Stimulated activated naive CD4-positive, alpha-beta T cell (primary cell): Measurements from ENCODE around the gene MAGI2.
A peak's percentile ranks its signal among the peaks of the same experiment; 100 is the strongest.
"Not testable (repeated sequence)": the region's sequence is repeated elsewhere in the genome, so short reads cannot be mapped to it uniquely, and the experiment has no call there.

Experiments used
- DNase-seq, 6 experiments: peaks; one replicate each; lab custom pipeline; 2025; lab: John Stamatoyannopoulos, UW

The MAGI2 gene

DNA sequence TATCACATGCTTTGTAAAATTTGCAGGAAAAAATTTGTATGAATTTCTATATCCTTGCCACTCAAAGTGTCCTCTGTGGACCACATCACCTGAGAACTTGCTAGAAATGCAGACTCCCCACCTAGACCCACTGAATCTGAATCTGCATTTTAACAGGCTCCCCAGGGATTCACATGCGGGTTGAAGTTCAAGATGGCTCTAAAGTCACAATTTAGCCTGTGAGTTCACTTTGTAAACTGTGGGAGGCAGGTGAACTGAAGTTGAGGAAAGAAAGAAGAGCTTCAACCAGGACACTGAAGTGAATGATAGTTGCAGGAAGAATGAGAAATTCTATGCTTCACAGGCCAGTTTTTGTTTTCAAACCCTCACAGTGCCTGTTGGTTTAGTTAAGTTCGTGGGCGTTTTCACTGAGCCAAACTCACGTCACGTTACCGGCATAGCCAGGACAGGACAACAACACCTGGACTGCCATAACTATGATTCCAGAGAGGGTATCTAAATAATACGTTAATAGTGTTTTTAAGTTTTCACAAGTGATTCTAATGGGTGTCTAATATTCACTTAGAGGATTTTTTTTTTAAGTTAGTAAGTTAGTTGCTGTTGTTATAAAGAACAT, 1414.9 kb downstream of the MAGI2 start:
- no peak for DNase-seq

GRCh38 chr7:78037603-78038002, 1415.9 kb downstream of the MAGI2 start:
- DNase-seq, result no peak

GRCh38 chr7:78033410-78033809, 1420.1 kb downstream of the MAGI2 start:
- no peak for DNase-seq

GRCh38 chr7:78026492-78026891, 1427.0 kb downstream of the MAGI2 start:
- DNase-seq, result no peak

DNA sequence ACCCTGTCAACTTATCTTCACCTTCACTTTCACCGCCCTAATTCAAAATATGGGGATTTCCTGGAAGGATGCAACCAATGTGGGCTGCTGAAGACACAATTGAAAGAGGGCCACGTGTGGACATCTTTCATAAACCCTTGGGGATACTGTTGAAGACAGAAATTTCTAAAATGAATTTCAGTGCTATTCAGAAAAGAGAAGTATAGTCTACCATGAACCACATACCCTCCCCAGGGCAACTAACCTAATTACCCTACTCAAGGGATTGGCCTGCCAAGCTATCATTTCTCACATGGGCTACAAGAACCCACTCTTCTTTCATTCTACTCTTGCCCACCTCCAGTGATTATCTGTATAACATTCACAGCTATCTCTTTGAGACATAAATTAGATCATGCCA, 1428.9 kb downstream of the MAGI2 start:
- DNase-seq, result no peak

DNA sequence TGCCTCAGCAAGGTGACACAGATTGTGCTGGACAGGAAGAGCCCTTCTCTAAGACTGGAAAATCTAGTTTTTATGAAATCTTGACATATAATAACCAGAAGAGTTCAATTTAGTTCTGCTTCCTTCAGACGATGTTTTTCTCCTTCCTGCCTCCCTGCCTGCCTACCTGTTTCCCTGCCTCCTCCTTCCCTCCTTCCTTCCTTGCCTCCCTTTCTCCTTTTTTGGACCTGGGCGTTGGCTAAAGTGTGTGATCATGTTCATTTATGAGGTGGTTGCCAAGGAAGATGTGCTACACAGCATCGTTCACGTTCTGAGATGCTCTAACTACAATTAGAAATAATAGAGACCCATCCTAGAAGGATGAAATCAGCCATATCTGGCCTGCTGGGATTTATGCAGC, 1430.3 kb downstream of the MAGI2 start:
- DNase-seq, result no peak

GRCh38 chr7:78022165-78022564, 1431.3 kb downstream of the MAGI2 start:
- DNase-seq, result no peak

DNA sequence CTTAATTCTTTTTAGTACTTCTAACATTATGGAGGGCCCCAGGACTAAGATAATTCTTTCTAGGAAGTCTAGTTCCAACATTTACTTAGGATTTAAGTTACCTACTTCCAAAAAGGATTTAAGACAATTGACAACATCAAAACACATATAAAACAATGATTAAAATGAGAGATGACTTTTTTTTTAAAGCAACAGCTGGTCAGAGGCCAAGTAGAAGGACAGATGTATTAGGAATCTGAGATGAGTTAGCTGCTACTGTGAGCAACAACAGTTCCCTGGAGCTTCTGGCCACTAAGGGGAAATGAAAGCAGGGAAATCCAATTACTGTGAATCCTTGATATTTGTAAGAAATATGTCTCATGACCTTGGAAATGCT, 1432.6 kb downstream of the MAGI2 start:
- DNase-seq, result no peak

- peak in 3 of 6 experiments; percentile 8 to 29 (median 17) for DNase-seq
These were observed 1433.2 kb downstream of the MAGI2 start for GRCh38 chr7:78020136-78020873.

- peak in 3 of 6 experiments; percentile 14 to 18 (median 15) for DNase-seq
These were observed 1433.9 kb downstream of the MAGI2 start for GRCh38 chr7:78019447-78020135.

GRCh38 chr7:78018641-78019446, 1434.6 kb downstream of the MAGI2 start:
- no peak for DNase-seq

DNA sequence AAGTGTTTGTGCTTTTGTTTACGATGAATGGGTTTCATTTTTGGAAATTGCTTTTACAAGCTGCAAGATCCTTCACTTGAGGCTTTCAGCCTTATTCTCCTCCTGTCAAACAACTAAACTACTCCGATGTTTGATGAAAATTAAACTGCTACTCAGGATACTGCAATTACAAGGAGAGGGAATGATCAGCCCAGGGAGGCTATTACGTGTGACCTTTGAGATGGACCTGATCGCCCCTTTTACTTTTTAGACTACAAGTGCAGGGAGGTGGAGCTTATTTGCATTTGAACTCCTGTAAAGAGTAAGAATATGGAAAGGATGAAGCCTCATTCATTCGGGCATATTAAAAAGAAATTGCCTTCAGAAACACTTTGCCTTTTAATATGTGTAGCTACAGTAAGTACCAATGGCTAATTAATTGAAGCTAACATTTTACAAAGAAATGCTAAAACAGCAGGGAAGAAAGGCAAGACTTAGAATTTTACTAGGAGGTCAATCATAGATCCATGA, 1435.8 kb downstream of the MAGI2 start:
- DNase-seq, result no peak

DNA sequence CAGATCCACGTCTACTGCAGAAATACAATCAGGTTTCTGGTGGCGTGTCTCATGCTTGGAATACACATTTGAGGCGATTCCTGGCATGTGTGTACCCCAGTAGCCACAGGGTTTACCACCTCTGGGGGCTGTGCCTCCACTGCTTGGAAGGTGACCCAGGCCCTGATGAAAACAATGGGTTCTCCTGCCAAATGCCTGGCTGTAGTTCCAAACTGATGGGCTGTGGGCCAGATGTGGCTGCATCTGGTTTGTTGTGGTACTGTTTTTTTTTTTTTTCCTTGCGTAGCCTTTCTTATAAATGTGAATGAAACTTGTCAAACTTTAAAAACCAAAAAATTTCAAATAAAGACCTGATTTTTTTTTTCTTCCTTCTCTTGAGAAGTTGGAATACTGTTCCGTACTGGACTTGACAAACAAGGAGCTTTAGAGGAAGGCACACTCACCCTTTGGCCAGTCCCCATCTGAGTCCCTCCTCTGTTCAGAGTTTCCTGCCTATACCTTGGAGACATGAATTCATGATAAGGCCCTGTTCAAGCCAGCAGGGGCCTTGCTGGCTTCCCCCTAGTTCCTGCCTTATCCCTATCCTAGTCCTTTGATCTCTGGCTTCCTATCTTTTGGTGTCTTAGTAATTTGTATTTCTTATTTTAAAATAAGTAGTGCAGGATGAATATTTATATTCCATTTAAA, 1437.8 kb downstream of the MAGI2 start:
- no peak for DNase-seq

- DNase-seq, result no peak
These were observed 1439.1 kb downstream of the MAGI2 start for GRCh38 chr7:78014401-78014800.

DNA sequence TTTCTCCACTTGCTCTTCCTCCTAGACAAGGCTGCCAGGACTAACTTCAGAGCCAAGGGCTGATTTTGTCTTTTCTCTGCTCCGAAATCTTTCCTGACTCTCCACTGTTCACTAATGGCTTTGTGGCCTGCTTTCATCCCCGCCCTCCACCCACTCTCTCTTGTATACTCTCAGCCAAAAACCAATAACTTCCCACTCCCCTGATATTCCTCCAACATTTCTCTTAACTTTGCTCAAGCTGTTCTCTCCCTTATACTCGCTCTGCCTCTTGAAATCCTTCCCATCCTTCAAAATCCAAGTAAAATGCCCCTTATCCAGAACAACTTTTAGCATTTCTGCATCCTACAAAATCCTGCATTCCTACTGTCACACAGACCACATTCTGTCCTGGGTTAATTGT, 1440.1 kb downstream of the MAGI2 start:
- no peak for DNase-seq

GRCh38 chr7:78011642-78012041, 1441.8 kb downstream of the MAGI2 start:
- no peak for DNase-seq

- no peak for DNase-seq
These were observed 1446.2 kb downstream of the MAGI2 start for GRCh38 chr7:78007231-78007630.

- no peak for DNase-seq
These were observed 1447.3 kb downstream of the MAGI2 start for GRCh38 chr7:78006063-78006755.

GRCh38 chr7:78002715-78003114, 1450.8 kb downstream of the MAGI2 start:
- no peak for DNase-seq

- no peak for DNase-seq
These were observed 1451.4 kb downstream of the MAGI2 start for GRCh38 chr7:78002021-78002420.

DNA sequence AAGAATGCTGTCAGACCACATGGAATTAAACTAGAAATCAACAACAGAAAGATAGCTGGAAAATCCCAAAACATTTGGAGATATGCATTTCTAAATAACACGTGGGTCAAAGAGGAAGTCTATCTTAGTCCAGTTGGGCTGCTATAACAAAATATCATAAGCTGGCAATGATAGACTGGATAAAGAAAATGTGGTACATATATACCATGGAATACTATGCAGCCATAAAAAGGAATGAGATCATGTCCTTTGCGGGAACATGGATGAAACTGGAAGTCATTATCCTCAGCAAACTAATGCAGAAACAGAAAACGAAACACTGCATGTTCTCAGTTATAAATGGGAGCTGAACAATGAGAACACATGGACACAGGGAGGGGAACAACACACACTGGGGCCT, 1454.3 kb downstream of the MAGI2 start:
- DNase-seq, result not testable (repeated sequence)
